ENCODE results near the gene PPP2R2C. TPM values are rescaled to one million over a fixed set of nuclear protein-coding genes. Genes with fewer than 3 reads are reported as not detected.

Gene PPP2R2C
- polyA plus RNA-seq, 1 of the 3 experiments (the other 2 are of a cell fraction): 0.21 TPM

DNA sequence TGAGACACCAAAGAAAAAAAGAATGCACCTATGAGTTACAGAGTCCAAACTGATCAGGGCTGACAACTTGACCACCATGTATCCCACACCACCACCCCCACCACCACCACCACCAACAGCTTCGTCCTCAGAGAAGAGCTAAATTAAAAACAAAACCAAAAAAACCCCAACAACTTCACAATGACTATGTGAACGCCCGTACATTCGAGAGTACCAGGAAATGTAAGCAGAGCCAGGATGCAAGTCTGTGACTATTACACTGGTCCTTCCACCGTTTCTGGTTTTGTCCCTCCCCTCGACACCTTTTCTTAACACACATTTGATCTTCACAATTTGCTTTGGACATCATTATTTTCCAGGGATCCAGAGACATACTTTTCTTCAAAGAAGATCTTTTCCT lies 151.8 kb downstream of the PPP2R2C start:
- Histone ChIP-seq H3K27ac (ENCODE audit: low read depth in 2 of 2, low read length in 1 of 2) (no peak overlapping the region), H3K36me3 (replicated peaks in 1 of 2; ENCODE audit: control insufficient read depth in 1 of 2, insufficient read depth in 2 of 2, low read length in 1 of 2) (no peaks in the 10 kb centered on the region), H3K9ac (no peak overlapping the region), H3F3A (replicated peaks; ENCODE audit: insufficient read depth) (no peaks in the 10 kb centered on the region), H3K79me2 (ENCODE audit: insufficient read depth) (no peaks in the 10 kb centered on the region), H3K9me2 (no peaks in the 10 kb centered on the region), H3K4me1 (ENCODE audit: control insufficient read depth in 1 of 2, insufficient read depth in 2 of 2, low read depth in 1 of 2, low read length in 1 of 2) (no peaks in the 10 kb centered on the region; a peak in 1 of 4 replicates), H3K9me3 (no peaks in the 10 kb centered on the region), H3K27me3 (ENCODE audit: insufficient read depth) (no peaks in the 10 kb centered on the region), H3K4me3 (ENCODE audit: low read depth in 2 of 2, low read length in 1 of 2) (no peak overlapping the region), H3K4me2 (no peak overlapping the region), H2AFZ (ENCODE audit: low read depth) (no peak overlapping the region), H4K20me1 (ENCODE audit: insufficient read depth) (no peaks in the 10 kb centered on the region)
- ChIA-PET POLR2A (no interaction called here), CTCF (interaction anchor here (1.1 to 22.5 kb wide), 3 partner anchors 10 to 225 kb away, joined by 4 to 1048 read pairs (median 133); partner anchors contain the start of gene WFS1)
- WGBS (ENCODE audit: low lambda C conversion rate): 47% methylated on average over 6 of the region's 6 CpGs
- no peak for TF ChIP-seq GABPA (IDR thresholded peaks at IDR 0.05; ENCODE audit: low read depth)
- no peak for TF ChIP-seq NFIC (IDR thresholded peaks at IDR 0.05; ENCODE audit: borderline replicate concordance)
- no peak for TF ChIP-seq NRF1 (IDR thresholded peaks at IDR 0.05; ENCODE audit: low read depth, low read length)
- TF ChIP-seq EP300 (IDR thresholded peaks at IDR 0.05; ENCODE audit: borderline replicate concordance in 1 of 2, low read depth in 1 of 2, low read length in 1 of 2): no peak
- no peak for TF ChIP-seq YY1 (IDR thresholded peaks at IDR 0.05; ENCODE audit: low read depth)
- TF ChIP-seq FOSL2 (IDR thresholded peaks at IDR 0.05; ENCODE audit: borderline replicate concordance, low read depth): no peak
- no peak for TF ChIP-seq SMC3 (IDR thresholded peaks at IDR 0.05; ENCODE audit: low read depth, low read length)
- no peak for TF ChIP-seq MEF2A (IDR thresholded peaks at IDR 0.05; ENCODE audit: borderline replicate concordance, low read depth)
- no peak for TF ChIP-seq ELF1 (IDR thresholded peaks at IDR 0.05)
- no peak for TF ChIP-seq TAF1 (IDR thresholded peaks at IDR 0.05; ENCODE audit: borderline replicate concordance, low read depth, low read length)
- TF ChIP-seq RCOR1 (IDR thresholded peaks at IDR 0.05; ENCODE audit: low read length): no peak
- TF ChIP-seq JUND (IDR thresholded peaks at IDR 0.05): no peak
- no peak for TF ChIP-seq SIN3A (IDR thresholded peaks at IDR 0.05; ENCODE audit: borderline replicate concordance, low read depth, low read length)
- no peak for TF ChIP-seq RFX5 (IDR thresholded peaks at IDR 0.05; ENCODE audit: low read length)
- TF ChIP-seq FOXM1 (IDR thresholded peaks at IDR 0.05; ENCODE audit: low read depth): no peak
- no peak for TF ChIP-seq POLR2AphosphoS5 (IDR thresholded peaks at IDR 0.05; ENCODE audit: low read depth, low read length)
- TF ChIP-seq, protein P1, sequence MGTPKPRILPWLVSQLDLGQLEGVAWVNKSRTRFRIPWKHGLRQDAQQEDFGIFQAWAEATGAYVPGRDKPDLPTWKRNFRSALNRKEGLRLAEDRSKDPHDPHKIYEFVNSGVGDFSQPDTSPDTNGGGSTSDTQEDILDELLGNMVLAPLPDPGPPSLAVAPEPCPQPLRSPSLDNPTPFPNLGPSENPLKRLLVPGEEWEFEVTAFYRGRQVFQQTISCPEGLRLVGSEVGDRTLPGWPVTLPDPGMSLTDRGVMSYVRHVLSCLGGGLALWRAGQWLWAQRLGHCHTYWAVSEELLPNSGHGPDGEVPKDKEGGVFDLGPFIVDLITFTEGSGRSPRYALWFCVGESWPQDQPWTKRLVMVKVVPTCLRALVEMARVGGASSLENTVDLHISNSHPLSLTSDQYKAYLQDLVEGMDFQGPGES (IDR thresholded peaks at IDR 0.05; ENCODE audit: low read depth, low read length): no peak
- TF ChIP-seq, protein P2, sequence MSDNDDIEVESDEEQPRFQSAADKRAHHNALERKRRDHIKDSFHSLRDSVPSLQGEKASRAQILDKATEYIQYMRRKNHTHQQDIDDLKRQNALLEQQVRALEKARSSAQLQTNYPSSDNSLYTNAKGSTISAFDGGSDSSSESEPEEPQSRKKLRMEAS (IDR thresholded peaks at IDR 0.05; ENCODE audit: low read depth): no peak
- TF ChIP-seq RXRA (IDR thresholded peaks at IDR 0.05; ENCODE audit: borderline replicate concordance, low read depth): no peak
- TF ChIP-seq, protein P3, sequence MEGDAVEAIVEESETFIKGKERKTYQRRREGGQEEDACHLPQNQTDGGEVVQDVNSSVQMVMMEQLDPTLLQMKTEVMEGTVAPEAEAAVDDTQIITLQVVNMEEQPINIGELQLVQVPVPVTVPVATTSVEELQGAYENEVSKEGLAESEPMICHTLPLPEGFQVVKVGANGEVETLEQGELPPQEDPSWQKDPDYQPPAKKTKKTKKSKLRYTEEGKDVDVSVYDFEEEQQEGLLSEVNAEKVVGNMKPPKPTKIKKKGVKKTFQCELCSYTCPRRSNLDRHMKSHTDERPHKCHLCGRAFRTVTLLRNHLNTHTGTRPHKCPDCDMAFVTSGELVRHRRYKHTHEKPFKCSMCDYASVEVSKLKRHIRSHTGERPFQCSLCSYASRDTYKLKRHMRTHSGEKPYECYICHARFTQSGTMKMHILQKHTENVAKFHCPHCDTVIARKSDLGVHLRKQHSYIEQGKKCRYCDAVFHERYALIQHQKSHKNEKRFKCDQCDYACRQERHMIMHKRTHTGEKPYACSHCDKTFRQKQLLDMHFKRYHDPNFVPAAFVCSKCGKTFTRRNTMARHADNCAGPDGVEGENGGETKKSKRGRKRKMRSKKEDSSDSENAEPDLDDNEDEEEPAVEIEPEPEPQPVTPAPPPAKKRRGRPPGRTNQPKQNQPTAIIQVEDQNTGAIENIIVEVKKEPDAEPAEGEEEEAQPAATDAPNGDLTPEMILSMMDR (IDR thresholded peaks at IDR 0.05): no peak
- DNase-seq: no peak

All from SK-N-SH (cell line).